Inflammatory macrophage treated with lipopolysaccharide for 1 hour (primary cell): ENCODE data around the gene TES.
A peak's percentile ranks its signal among the peaks of the same experiment; 100 is the strongest.

Source experiments
- DNase-seq, 2 donors: peaks; one replicate each; pipeline ENCODE4 v3.0.0-alpha.2; 2020 to 2022

Gene TES

DNA sequence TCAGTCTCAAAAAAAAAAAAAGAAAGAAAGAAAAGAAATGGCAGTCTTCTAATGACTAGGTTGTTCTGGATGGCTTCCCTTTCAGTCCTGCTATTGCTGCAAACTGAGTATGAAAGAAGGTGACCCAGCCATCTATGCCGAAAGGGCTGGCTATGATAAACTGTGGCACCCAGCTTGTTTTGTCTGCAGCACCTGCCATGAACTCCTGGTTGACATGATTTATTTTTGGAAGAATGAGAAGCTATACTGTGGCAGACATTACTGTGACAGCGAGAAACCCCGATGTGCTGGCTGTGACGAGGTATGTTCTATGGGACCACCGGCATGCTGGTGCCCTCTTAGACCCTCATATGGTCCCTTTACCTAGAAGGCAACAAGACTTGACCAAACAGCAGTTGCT lies 41.3 kb downstream of the TES start:
- no peak for DNase-seq

DNA sequence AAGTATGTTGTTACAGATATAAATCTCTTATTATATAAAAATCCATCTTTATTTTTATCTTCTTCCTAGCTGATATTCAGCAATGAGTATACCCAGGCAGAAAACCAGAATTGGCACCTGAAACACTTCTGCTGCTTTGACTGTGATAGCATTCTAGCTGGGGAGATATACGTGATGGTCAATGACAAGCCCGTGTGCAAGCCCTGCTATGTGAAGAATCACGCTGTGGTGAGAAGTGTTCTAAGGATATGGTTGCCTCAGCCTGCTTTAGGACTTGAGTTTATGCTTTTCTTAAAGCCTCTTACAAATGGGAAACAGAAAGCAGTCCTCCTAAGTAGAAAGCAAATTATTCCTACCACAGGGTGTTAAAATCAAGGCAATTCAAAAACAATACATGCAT lies 41.9 kb downstream of the TES start:
- DNase-seq, result no peak

DNA sequence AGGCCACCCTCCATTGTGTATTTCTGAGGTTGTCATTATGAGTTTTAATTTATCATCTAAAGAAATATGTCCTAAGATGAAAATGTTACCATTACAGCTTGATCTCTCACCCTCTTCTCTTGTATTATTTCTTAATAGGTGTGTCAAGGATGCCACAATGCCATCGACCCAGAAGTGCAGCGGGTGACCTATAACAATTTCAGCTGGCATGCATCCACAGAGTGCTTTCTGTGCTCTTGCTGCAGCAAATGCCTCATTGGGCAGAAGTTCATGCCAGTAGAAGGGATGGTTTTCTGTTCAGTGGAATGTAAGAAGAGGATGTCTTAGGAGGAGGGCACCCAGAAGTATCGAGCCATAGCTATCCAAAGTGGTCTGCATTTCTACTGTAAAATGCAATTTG lies 46.8 kb downstream of the TES start:
- no peak for DNase-seq

DNA sequence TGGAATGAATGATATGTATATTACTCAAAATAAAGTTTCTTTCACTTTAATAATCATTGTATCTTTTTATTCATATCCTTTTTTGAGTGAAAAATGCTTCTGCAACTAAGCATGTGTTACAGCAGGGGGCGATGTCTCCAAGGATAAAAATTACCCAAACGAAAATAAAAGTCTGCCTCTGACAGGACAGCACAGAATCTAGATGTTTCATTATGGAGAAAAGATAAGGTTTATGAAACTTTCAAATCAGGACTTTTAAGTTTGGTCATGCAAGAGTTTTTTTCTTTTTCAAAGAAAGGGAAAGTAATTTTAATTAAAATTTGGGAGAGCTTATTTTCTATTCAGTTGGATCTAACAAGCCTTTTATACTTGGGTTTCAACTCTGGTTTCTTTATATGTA lies 48.4 kb downstream of the TES start:
- peak; percentile 21 to 73 for DNase-seq

DNA sequence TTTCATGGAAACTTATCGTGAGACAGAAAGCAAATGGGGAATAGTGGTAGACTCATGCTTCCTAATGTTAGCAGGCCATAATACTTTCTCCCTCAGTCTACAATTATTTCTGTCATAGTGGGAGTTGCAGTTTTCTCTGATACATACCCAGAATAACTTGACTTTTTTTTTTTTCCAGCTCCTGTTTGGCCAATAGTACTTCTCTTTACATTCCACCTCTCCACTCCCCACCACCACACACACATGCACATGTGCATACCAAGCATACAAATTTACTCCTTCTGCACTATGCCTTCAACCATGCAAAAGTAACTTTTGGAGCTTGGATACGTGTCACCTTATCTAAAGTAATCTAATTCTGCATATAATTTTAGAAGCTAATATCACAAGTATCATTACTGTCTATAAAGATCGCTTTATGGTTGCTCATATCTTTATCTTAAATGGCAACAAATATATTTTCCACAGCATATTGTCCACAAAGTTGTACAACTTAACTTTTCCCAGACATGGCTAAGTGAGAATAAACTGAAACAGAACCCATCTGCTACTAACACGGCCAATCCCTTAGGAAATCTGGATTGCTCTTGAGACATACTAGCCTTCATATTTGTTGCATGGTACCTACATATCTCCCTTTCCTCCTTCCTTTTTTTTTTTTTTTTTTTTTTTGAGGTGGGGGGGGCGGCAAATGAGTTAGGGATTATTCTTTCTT lies 49.0 kb downstream of the TES start:
- DNase-seq, result no peak

DNA sequence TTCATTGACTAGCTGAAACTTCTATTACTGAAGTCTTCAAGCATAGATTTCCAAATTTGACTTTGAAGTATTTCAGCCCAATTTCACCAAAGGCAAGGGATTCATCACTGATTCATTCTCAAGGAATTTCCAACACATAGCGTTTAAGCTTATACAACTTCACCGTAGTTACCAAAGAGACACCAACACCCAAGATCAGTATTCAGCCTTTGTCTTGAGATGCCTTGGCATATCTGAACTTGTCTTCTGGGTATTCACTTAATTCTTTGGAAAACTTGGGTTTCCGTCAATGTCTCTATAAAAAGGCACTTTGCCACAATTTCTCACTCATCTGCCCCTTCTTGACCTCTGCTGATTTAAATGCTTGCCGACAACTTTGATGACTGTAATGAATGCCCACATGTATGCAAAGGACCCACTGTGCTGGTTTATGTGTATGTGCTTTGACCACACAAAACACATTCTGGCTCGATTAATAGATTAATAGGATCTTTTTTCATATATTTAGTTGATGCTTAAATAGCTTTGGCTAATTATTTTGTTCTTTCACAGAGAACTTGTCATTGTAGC lies 49.6 kb downstream of the TES start:
- no peak for DNase-seq

DNA sequence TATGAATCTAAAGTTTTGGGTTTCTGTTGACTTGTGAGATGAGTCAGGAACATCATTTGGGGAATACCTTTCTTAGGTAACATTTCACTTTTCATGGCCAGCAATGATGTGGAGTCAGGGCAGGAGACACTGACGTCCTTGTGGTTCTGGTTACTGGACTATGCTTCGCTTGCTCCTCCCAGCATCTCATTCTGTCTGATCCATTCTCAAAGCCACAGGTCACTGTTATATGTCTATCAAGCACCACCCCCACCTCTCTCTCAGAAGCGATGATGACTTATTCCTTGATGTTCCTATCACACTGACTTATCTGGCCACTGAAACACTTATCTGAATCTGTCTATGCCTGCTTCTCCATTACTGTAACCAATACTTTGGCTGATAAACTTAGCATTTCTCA lies 51.6 kb downstream of the TES start:
- no peak for DNase-seq

DNA sequence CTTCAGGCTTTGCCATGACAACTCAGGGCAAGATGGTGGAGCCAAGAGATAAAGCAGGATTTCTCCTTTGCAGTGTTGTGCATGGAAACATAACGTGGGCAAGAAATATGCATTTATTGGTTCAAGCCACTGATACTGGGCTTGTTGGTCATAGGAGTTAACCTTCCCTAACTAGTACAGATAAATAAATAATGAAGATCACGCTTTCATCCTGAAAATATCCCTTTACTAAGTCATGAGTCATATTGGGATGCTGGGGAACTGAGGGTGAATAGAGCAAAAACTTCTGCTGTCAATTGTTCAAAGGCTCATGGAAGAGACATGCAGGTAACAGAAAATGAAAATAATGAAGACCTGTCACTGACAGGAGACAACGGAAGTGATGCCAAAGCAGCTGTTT lies 55.5 kb downstream of the TES start:
- no peak for DNase-seq

DNA sequence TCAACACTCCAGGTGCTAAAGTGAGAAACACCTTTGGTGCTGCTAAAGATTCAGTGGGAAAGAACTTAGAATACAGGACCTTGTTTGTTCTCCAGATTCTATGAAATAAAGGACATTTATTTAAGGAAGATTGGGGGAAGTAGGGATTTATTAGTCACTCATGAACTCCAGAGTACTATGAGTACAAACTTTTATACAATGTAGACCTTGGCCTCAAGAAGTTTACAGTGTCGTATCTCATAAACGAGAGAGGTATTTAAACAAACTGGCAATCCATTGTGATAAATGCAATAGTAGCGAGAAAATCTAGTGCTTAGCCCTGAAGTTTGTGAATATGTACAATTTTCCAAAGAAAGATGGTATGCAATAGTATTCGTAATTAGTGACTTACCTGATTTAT lies 59.1 kb downstream of the TES start:
- no peak for DNase-seq

DNA sequence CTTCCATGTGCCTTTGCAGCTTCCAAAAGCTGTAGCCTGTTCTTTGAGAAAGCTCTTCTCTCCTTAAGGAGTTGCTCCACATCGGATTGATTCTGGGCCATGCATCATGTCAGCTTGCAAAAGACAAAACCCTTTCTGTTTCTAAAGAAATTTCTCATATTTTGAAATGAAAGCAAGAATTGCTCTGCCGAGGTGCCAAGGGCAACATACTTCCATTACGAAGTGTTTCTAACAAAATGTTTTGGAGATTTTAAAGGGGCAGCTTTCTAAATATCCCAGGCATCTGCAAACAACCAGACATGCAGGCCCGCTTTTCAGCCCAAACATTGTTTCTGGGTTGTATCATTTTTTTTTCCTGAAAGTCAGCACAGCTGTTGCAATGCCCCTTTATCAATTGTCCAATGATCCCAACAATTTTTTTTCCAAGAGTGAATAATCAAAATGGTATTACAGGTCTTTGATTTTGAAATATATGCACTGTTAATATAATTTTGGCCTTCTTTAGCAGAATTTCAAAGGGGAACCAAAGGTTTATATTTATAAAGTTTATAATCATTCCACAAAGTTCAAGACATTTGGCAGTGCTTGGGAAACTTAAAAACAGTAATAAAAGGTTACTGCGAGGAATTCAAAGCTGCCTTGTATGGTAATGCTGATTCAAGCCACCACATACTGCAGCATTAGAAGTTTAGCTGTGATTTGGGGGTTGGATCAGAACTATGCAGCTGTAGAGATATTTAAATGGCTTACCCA lies 61.0 kb downstream of the TES start:
- DNase-seq, result no peak

DNA sequence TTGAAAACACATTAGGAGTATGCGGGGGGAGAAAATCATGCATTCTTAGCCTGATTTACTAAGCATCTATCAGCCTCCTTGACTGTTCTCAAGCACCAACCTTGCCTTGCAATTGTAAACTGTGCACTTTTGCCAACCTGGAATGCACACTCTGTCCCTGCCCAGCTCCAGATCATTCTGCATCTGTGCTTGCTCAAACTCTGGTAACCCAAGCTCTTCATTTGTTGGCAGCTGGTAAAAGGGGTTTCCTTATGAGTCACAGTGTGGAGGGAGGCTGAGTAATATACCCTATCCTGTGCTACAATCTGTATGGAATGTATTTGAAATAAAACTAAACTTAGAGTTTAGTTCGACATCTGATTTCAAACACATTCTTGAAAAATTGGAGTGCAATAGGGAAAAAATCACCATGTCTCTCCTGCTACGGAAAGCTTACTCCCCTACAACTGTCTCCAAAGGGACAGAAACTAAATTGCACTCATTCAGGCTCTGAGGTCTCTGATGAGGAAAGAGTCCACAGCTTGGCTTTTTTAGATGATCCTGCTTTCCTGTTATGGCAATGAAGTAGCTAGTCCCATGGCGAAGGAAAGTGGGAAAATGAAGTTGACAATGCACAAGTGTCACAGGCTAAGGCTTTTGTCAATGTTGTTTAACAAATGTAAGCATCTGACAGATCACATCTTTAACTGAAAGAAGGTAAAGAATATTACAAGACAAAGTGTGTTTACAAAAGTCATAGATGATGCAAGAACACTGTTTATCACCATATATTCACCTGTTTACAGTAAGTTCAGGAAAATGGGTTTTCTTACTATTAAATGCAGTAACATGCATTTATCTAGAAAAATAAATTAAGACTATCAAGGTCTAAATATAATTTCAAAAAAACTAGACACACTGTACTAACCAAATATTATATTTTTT lies 61.9 kb downstream of the TES start:
- DNase-seq, result no peak

DNA sequence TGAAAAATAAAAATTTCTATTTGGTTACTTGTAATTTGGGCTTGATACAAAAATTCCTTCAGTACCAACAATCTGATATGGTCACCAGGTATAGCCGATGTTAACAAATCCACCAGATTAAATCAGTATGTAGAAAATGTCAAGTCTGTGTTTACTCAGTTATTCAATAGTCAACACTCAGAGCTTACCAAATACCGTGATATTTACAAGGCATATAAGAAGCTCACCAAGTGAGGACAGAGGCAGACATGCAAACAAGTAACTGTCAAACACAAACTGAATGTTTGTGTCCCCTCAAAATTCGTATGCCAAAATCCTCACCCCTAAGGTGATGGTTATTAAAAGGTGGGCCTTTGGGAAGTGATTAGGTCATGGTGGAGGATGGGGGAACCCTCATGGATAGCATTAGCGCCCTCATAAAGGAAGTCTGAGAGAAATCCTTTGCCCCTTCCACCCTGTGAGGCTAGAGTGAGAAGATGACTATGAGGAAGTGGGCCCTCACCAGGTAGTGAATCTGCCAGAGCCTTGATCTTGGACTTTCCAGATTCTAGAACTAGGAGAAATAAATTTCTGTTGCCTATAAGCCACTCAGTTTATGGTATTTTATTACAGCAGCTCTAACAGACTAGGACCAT lies 63.1 kb downstream of the TES start:
- DNase-seq, result no peak

DNA sequence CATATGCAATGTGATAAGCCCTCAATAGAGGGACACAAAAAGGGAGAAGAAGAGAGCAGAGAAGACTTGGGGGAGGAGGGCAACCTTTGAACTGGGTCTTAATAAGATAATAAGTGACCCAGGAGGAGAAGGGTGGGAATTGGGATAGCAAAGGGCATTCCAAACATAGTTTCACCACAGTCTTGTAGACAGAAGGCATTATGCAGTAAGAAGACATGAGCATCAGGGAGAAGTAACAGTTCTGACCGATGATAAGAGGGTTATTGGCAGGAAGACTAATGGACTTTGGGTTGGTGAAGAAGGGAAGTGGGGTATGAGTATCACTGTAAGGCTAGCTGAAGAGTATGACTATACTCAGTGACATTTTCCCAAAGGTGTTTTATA lies 63.6 kb downstream of the TES start:
- DNase-seq, result no peak

DNA sequence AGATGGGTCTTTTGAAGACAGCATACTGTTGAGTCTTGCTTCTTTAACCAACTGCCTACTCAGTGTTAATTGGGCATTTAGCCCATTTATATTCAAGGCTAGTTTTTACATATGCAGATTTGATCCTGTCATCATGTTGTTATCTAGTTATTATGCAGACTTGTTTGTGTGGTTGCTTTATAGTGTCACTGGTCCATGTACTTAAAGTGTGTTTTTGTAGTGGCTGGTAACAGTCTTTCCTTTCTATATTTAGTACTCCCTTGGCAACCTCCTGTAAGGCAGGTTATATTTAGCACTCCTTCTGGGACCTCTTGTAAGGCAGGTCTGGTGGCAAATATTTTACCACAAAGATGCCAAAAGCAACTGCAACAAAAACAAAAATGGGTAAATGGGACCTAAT lies 66.7 kb downstream of the TES start:
- no peak for DNase-seq

DNA sequence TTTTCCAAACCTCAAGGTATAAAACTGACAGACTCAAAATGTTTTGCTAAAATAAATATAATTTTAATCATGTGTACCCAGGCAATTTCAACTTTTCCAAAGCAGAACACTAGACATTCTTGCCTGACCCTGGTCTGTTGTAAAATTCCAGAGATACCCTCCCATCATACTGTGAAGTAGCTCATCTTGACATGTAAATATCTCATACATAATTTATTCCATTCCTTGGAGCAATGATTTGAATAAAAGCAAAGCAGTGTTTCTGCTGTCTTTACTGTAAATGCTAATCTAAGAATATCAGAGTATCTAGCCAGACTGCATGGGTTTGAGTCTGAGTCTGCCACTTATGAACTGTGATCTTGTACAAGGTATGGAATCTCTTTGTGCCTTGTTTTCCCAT lies 68.9 kb downstream of the TES start:
- DNase-seq, result no peak

DNA sequence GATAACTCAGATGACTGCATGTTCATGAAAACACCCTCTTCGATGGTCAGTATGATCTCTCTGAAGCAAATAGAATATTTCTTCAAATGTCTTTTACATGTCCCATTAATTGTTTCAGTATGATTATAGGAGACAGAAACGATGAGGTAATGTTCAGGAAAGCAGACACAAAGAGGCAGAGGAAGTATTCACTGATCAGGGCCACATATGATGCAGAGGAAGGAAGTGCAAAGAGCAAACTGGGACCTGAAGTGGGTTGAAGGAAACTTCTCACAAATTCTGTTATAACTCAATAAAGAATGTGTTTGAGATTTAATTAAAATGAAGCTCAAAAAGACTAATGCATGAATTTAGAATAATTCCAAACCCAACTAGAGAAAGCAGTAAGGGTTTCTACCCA lies 70.5 kb downstream of the TES start:
- DNase-seq, result no peak

DNA sequence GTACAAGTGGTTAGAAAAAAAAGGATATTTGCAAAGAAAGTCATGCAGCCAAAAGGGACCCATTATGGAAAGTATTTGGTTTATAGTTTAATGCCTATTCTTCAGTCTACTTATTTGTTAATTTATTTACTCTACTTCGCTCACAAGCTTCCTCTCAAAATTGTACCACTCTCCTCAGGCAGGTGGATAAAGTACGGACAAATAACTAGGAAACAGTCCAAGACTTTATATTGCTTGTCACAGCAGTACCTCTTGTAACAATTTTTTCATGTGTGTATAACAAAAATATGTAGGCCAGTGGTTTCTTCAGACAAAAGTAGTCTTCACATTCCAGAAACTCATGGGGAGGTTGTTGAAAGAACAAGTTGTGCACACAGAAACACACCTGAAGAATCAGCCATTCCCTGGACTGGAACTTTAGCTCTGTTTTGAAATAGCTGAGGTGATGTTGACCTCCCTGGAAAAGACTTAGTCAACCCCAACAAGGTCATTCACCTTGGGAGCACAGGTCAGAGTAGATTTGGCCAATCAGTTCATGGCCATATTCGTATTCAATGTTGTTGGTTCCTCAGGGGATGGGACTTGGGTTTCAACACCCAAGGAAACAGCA lies 73.4 kb downstream of the TES start:
- DNase-seq, result no peak

DNA sequence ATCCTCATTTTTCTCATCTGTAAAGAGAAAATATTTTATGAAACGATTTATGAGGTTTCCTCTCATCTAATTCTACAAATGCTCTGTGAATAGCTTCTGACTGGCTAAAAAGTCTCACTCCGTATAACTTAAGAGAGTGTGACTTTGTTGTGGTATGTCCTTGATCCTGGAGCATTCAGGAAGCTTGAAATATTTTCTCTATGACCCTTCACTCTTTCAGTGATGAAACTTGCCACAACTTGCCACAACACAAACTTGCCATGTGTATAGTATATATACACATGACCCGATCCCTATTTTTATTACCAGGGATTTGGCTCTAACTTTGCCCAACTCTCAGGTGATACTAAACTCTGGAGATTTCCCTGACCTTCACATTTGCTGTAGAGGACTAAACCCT lies 74.1 kb downstream of the TES start:
- DNase-seq, result no peak

DNA sequence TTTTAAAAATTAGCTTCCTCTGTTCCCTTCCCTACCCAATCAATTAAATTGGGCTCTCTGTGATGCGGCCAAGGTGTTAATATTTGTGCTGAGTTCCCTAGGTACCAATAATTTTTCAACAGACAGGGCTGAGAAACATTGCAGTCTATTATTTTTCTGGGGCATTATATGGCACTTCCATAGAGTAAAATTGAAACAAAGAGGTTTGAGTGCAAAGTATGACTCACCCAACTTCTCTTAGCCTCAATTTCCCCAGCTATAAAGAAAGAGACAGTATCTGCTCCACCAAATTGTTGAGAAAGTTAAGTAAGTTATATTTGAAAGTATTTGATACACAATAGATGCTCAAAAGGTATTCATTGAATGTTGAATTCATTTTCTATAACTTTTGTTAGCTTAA lies 74.9 kb downstream of the TES start:
- no peak for DNase-seq

DNA sequence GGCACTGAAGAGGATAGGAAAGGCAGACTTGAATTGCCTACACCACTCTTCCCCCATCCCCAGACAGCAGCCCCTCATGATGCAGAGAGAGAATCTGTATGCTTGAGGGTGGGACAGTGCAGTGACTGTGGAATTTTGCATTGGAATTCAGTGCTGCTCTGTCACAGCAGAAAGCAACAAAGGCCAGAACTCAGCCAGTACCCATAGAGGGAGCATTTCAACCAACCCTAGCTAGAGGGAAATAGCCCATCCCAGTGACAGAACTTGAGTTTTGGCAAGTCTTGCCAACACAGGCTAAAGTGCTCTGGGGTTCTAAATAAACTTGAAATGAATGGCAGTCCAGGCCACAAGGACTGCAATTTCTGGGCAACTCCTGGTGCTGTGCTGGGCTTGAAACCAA lies 80.4 kb downstream of the TES start:
- DNase-seq, result no peak

DNA sequence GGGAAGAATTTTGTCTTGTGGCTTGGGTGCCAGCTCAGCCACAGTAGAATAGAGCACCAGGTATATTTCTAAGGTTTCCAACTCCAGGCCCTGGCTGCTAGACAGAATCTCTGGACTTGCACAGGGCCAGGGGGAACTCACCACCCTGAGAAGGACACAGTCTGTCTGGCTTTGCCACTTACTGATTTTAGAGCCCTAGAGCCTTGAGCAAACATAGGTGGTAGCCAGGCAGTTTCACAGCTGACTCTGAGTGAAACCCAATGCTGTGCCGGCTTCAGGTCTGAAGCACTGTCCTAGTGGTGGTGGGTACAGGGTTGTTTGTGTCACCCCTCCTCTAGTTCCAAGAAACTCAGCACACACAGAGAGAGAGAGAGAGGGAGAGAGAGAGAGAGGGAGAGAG lies 81.6 kb downstream of the TES start:
- DNase-seq, result no peak

DNA sequence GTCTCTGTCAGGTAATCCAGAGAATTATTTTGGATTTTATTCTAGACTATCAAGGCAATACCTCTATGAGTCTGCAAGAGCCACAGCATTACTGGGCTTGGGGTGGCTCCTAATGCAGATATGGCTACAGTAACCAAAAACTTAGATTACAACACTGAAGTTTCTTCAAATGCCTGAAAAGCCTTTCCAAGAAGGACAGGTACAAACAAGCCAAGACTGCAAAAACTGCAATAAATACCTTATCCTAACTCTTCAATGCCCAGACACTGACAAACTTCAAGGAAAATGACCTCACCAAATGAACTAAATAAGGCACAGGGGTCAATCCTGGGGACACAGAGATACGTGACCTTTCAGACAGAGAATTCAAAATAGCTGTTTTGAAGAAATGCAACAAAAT lies 82.0 kb downstream of the TES start:
- no peak for DNase-seq

DNA sequence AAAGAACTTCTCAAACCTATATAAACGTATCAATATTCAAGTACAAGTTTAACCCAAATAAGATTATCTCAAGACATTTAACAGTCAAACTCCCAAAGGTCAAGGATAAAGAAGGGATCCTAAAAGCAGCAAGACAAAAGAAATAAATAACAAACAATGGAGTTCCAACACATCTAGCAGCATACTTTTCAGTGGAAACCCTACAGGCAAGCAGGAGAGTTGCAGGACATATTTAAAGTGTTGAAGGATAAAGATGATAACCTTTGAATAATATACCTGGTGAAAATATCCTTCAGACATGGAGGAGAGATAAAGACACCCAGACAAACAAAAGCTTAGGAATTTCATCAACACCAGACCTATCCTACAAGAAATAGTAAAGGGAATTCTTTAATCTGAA lies 82.8 kb downstream of the TES start:
- DNase-seq, result no peak
